Prostate gland (tissue), 2 donors: ENCODE results near the gene RAP1GAP.

Experiments used
- POLR2A ChIP-seq: fragments of 450-650 bp; IDR thresholded peaks from one replicate; pipeline ENCODE4 v1.6.1; 2016; ENCODE audit warnings: antibody characterized with exemption, mild to moderate bottlenecking
- TF ChIP-seq, protein P1 (sequence below), 4 experiments: fragments of 200-600 bp in 2 of 4; fragments of 450-650 bp in 2 of 4; sonication (generic) in 2 of 4; IDR thresholded peaks; 1 replicate in 3 of 4; 2 replicates in 1 of 4; pipeline ENCODE4 v1.5.1; 2016 to 2019; ENCODE audit warnings: antibody characterized with exemption in 4 of 4, mild to moderate bottlenecking in 2 of 4, moderate library complexity in 2 of 4

DNA sequence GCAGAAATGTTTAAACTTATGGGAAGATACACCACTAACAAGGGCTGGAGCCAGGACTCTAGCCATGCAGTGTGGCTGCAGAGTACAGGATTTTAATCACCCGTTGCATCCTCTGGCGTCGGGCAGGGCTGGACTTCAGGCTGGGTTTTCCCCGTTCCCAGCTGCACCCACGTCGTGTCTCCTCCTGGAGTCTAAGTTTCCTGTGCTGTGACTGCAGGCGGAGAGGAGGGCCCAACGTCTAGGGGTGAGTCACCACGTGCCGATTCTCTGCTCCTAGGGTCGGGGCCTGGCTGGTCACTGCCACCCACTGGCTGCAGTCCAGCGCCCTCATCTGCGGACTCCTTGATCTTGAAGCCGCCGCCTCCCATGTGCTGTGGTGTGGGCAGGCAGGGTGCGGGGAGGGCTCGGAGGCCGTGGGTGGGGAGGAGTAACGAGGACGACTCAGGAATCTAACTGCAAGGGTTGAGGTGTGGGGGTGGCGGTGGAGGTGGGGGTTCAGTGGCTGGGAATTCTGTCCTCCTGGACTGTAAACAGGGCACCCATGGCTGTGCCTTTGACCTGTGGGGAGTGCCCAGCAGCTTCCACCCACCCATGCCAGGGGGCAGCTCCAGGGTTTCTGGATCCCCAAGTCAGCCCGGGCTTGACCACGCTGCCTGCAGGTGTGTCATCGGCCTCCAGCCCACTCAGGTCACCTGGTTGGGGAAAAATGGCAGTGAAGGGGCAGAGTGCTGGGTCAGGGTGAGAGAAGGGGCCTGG is 82.1 kb downstream of the RAP1GAP start:
- TF ChIP-seq POLR2A: no peak
- TF ChIP-seq, protein P1, sequence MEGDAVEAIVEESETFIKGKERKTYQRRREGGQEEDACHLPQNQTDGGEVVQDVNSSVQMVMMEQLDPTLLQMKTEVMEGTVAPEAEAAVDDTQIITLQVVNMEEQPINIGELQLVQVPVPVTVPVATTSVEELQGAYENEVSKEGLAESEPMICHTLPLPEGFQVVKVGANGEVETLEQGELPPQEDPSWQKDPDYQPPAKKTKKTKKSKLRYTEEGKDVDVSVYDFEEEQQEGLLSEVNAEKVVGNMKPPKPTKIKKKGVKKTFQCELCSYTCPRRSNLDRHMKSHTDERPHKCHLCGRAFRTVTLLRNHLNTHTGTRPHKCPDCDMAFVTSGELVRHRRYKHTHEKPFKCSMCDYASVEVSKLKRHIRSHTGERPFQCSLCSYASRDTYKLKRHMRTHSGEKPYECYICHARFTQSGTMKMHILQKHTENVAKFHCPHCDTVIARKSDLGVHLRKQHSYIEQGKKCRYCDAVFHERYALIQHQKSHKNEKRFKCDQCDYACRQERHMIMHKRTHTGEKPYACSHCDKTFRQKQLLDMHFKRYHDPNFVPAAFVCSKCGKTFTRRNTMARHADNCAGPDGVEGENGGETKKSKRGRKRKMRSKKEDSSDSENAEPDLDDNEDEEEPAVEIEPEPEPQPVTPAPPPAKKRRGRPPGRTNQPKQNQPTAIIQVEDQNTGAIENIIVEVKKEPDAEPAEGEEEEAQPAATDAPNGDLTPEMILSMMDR (IDR thresholded peaks at IDR 0.05): no peak
